ENCODE measurements around the gene PML.

Gene PML

GRCh38 chr15:73985101-73985873 is 9.2 kb upstream of the PML start:
- Histone ChIP-seq H3K36me3 (ENCODE audit: insufficient read depth, low read length) (no peaks in the 10 kb centered on the region), H3K79me2 (ENCODE audit: insufficient read depth, low read length) (no peaks in the 10 kb centered on the region), H3K9me3 (ENCODE audit: insufficient read depth, low read depth, low read length) (no peaks in the 10 kb centered on the region), H3K4me3 (ENCODE audit: low read length, poor library complexity, severe bottlenecking) (peak overlapping the region; percentile 34), H3K9ac (ENCODE audit: low read depth, low read length, poor library complexity, severe bottlenecking) (peak overlapping the region; percentile 76), H4K20me1 (ENCODE audit: insufficient read depth, low read length, poor library complexity, severe bottlenecking) (no peaks in the 10 kb centered on the region), H2AFZ (ENCODE audit: low read length) (no peak overlapping the region), H3F3A (ENCODE audit: low read depth) (0 out of 2 replicates have a peak, but pooled peaks cover 12% of the 10 kb centered on the region), H3K4me2 (ENCODE audit: low read depth, low read length, poor library complexity, severe bottlenecking) (peak overlapping the region; percentile 82), H3K9me2 (replicated peaks; ENCODE audit: low read depth, low read length) (no peaks in the 10 kb centered on the region), H3K4me1 (ENCODE audit: insufficient read depth, low read length, poor library complexity, severe bottlenecking) (peaks cover 69% of the 10 kb centered on the region), H3K27me3 (ENCODE audit: insufficient read depth, low read length, poor library complexity, severe bottlenecking) (no peaks in the 10 kb centered on the region)
- TF ChIP-seq EZH2phosphoT487 (IDR thresholded peaks at IDR 0.05; ENCODE audit: borderline replicate concordance) (no peak), CTCF (conservative IDR thresholded peaks at IDR 0.05; ENCODE audit: low read length) (no peak)

GRCh38 chr15:73986055-73986775 is 8.3 kb upstream of the PML start:
- H3K9me2 ChIP-seq (replicated peaks; ENCODE audit: low read depth, low read length): no peaks in the 10 kb centered on the region
- no peak overlapping the region for H3K4me3 ChIP-seq (ENCODE audit: low read length, poor library complexity, severe bottlenecking)
- H3K9me3 ChIP-seq (ENCODE audit: insufficient read depth, low read depth, low read length): no peaks in the 10 kb centered on the region
- H3K9ac ChIP-seq (ENCODE audit: low read depth, low read length, poor library complexity, severe bottlenecking): peak overlapping the region; percentile 76
- 0 out of 2 replicates have a peak, but pooled peaks cover 9% of the 10 kb centered on the region for H3F3A ChIP-seq (ENCODE audit: low read depth)
- no peak for TF ChIP-seq EZH2phosphoT487 (IDR thresholded peaks at IDR 0.05; ENCODE audit: borderline replicate concordance)
- TF ChIP-seq CTCF (conservative IDR thresholded peaks at IDR 0.05; ENCODE audit: low read length): no peak
- H2AFZ ChIP-seq (ENCODE audit: low read length): no peak overlapping the region
- H3K27me3 ChIP-seq (ENCODE audit: insufficient read depth, low read length, poor library complexity, severe bottlenecking): no peaks in the 10 kb centered on the region
- H3K36me3 ChIP-seq (ENCODE audit: insufficient read depth, low read length): no peaks in the 10 kb centered on the region
- H3K4me1 ChIP-seq (ENCODE audit: insufficient read depth, low read length, poor library complexity, severe bottlenecking): peaks cover 62% of the 10 kb centered on the region
- no peaks in the 10 kb centered on the region for H3K79me2 ChIP-seq (ENCODE audit: insufficient read depth, low read length)
- H3K4me2 ChIP-seq (ENCODE audit: low read depth, low read length, poor library complexity, severe bottlenecking): peak overlapping the region; percentile 82
- H4K20me1 ChIP-seq (ENCODE audit: insufficient read depth, low read length, poor library complexity, severe bottlenecking): no peaks in the 10 kb centered on the region

- peaks cover 62% of the 10 kb centered on the region for H3K4me1 ChIP-seq (ENCODE audit: insufficient read depth, low read length, poor library complexity, severe bottlenecking)
Observed at GRCh38 chr15:73986776-73987056, 7.8 kb upstream of the PML start.

More at GRCh38 chr15:73986776-73987056, 7.8 kb upstream of the PML start:
- no peak overlapping the region for H2AFZ ChIP-seq (ENCODE audit: low read length)
- H4K20me1 ChIP-seq (ENCODE audit: insufficient read depth, low read length, poor library complexity, severe bottlenecking): no peaks in the 10 kb centered on the region
- H3K9ac ChIP-seq (ENCODE audit: low read depth, low read length, poor library complexity, severe bottlenecking): peak overlapping the region; percentile 76
- H3K4me3 ChIP-seq (ENCODE audit: low read length, poor library complexity, severe bottlenecking): no peak overlapping the region
- H3K9me2 ChIP-seq (replicated peaks; ENCODE audit: low read depth, low read length): no peaks in the 10 kb centered on the region
- no peaks in the 10 kb centered on the region for H3K9me3 ChIP-seq (ENCODE audit: insufficient read depth, low read depth, low read length)
- H3K27me3 ChIP-seq (ENCODE audit: insufficient read depth, low read length, poor library complexity, severe bottlenecking): no peaks in the 10 kb centered on the region
- H3K4me2 ChIP-seq (ENCODE audit: low read depth, low read length, poor library complexity, severe bottlenecking): peak overlapping the region; percentile 82
- peak; percentile 25; the same call in 1 of the 2 replicates for TF ChIP-seq CTCF (conservative IDR thresholded peaks at IDR 0.05; ENCODE audit: low read length)
- no peak for TF ChIP-seq EZH2phosphoT487 (IDR thresholded peaks at IDR 0.05; ENCODE audit: borderline replicate concordance)
- 0 out of 2 replicates have a peak, but pooled peaks cover 9% of the 10 kb centered on the region for H3F3A ChIP-seq (ENCODE audit: low read depth)
- no peaks in the 10 kb centered on the region for H3K36me3 ChIP-seq (ENCODE audit: insufficient read depth, low read length)
- H3K79me2 ChIP-seq (ENCODE audit: insufficient read depth, low read length): no peaks in the 10 kb centered on the region

Data from Loucy (cell line).